ENCODE data around the gene SPATA16.

Gene SPATA16

DNA sequence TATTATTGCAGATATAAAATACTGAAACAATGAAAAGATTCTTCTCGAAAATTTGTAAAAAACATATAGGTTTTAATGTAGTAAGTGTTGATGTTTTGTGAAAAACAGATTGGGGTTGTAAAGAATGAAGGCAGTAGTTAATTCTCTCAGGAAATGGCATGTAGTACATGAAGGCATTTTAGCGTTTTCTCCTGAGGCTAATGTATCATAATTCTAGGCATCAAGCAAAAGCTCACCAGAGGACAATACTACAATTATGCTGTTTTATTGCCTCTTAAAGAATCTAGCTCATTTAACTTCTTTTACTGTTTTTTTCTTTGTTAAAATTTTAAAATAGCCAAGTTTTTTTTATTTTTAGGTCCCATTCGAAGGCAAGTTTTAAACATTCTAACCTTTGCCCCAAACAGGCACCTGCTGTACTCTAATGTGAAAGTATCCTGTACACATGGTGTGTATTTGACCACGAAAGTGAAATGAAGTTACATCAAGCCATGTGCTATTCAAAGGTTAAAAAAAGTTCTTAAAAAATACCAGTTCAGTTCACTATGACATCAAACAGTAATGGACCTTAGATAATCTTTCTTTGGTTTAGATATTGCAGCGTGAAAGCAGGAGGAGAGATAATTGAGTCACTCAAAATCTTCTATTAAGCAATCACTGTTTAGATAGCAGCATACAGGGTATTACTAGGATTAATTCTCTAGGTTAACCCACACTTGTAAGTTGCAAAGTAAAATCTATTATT lies 227.0 kb downstream of the SPATA16 start:
- TF ChIP-seq, protein P1, sequence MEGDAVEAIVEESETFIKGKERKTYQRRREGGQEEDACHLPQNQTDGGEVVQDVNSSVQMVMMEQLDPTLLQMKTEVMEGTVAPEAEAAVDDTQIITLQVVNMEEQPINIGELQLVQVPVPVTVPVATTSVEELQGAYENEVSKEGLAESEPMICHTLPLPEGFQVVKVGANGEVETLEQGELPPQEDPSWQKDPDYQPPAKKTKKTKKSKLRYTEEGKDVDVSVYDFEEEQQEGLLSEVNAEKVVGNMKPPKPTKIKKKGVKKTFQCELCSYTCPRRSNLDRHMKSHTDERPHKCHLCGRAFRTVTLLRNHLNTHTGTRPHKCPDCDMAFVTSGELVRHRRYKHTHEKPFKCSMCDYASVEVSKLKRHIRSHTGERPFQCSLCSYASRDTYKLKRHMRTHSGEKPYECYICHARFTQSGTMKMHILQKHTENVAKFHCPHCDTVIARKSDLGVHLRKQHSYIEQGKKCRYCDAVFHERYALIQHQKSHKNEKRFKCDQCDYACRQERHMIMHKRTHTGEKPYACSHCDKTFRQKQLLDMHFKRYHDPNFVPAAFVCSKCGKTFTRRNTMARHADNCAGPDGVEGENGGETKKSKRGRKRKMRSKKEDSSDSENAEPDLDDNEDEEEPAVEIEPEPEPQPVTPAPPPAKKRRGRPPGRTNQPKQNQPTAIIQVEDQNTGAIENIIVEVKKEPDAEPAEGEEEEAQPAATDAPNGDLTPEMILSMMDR (IDR thresholded peaks at IDR 0.05), result no peak
- Histone ChIP-seq H3K4me1 (no peaks in the 10 kb centered on the region), H3K27me3 (no peaks in the 10 kb centered on the region), H3K9me3 (no peaks in the 10 kb centered on the region), H3K27ac (no peak overlapping the region), H3K36me3 (no peaks in the 10 kb centered on the region), H3K4me3 (no peak overlapping the region)
- intact Hi-C loops (cut with DNase I; ENCODE audit: low total_unique reads), result no loop called here
- DNase-seq, result no peak

DNA sequence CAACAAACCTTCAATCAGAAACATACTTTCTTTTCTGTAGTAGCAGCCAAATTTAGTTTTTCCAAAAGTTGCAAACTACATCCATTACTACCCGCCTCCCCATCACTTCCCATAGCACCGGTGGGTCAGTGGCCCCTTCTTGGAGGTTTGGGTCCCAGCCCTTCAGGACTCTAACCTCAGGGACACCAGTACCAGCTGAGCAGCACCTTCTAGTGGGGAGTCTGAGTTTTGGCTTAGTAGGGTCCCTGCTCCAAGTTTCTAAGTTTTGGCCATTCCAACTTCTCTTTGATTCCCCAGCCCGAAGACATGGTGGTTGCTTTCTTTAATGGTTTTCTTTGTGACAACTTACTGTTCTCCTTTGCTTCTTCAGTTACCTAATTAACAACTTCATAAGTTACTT lies 229.9 kb downstream of the SPATA16 start:
- no peak overlapping the region for H3K4me3 ChIP-seq
- DNase-seq, result no peak
- intact Hi-C loops (cut with DNase I; ENCODE audit: low total_unique reads), result no loop called here
- H3K27me3 ChIP-seq, result no peaks in the 10 kb centered on the region
- H3K4me1 ChIP-seq, result no peaks in the 10 kb centered on the region
- H3K36me3 ChIP-seq, result no peaks in the 10 kb centered on the region
- TF ChIP-seq, protein P1 (IDR thresholded peaks at IDR 0.05), result no peak
- H3K27ac ChIP-seq, result no peak overlapping the region
- H3K9me3 ChIP-seq, result no peaks in the 10 kb centered on the region

DNA sequence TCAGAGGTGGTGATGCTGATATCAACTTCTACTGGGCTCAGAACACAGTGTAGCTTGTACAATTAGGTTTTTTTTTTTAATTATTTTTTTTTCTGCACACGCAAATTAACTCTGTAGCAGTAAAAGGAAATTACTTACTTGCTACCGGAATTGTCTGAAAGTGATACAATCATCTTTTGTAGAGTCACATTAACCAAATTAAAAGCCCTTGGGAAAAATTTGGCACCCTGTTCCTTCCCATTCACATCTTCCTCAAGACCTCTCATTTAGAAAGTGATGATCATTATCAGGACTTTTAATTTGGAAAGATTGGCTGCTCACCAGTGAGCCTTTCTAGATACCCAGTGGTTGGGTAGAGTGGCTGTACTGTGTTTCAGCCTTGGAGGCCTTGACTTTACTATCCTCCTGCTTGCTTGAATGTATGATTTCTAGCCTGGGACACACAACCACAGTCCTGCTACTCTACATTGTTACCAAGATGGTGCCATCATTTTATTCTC lies 232.2 kb downstream of the SPATA16 start:
- Histone ChIP-seq H3K36me3 (no peaks in the 10 kb centered on the region), H3K4me1 (no peaks in the 10 kb centered on the region), H3K9me3 (no peaks in the 10 kb centered on the region), H3K4me3 (no peak overlapping the region), H3K27me3 (no peaks in the 10 kb centered on the region), H3K27ac (no peak overlapping the region)
- intact Hi-C loops (cut with DNase I; ENCODE audit: low total_unique reads), result no loop called here
- TF ChIP-seq, protein P1 (IDR thresholded peaks at IDR 0.05), result no peak
- DNase-seq, result no peak

DNA sequence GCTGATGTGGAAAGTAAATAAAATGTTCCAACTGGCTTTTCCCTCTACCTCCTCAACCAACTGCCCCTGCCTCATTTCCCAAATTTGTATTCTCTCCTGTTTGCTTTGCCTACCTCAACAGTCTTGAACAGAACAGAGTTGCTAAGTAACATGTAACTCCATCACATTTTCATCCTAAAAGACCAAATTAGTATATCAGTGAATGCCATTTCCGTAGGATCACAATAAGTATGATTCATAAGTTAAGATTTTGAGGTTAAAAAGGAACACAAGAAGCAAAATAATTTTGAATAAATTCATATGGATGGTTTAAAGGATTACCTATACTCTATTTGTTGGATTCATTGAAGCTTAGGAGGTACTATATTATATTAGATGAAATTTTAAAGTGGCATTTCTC lies 235.6 kb downstream of the SPATA16 start:
- DNase-seq, result no peak
- no peaks in the 10 kb centered on the region for H3K9me3 ChIP-seq
- no peaks in the 10 kb centered on the region for H3K4me1 ChIP-seq
- no peaks in the 10 kb centered on the region for H3K36me3 ChIP-seq
- no peaks in the 10 kb centered on the region for H3K27me3 ChIP-seq
- H3K27ac ChIP-seq, result no peak overlapping the region
- intact Hi-C loops (cut with DNase I; ENCODE audit: low total_unique reads), result no loop called here
- TF ChIP-seq, protein P1 (IDR thresholded peaks at IDR 0.05), result no peak
- no peak overlapping the region for H3K4me3 ChIP-seq

DNA sequence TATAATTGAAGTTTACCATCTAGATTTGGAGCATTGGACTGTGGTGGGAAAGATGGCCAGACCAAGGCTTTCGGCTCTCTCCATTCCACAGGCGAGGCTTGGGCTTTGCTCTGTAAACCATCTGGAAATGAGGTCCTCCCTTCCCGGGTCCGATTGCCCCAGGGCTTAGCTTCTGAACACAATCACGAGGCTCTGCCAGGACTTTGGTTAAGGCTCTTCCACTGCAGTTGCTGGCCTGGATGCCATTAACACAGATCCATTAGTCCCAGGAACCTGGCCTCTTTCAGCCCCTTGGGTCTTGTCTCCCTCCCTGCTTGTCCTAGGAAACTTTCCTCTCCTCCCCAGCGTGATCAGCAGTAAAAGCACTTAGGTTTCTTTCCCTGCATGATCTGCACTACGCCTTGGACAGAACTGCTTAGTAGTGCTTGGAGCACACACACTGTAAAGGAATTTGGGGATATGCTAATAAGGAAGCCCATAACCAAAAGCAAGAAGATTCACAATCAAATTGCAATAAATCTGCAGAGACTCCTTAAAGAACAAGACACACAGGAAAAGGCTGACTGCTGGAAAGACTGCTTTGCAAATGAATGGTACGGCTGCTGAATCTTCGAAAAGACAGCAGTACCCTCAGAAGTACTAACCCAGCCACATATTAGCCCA lies 236.2 kb downstream of the SPATA16 start:
- TF ChIP-seq, protein P1 (IDR thresholded peaks at IDR 0.05), result no peak
- no peaks in the 10 kb centered on the region for H3K9me3 ChIP-seq
- no peak overlapping the region for H3K27ac ChIP-seq
- H3K27me3 ChIP-seq, result no peaks in the 10 kb centered on the region
- H3K36me3 ChIP-seq, result no peaks in the 10 kb centered on the region
- H3K4me3 ChIP-seq, result no peak overlapping the region
- H3K4me1 ChIP-seq, result no peaks in the 10 kb centered on the region
- intact Hi-C loops (cut with DNase I; ENCODE audit: low total_unique reads), result no loop called here
- DNase-seq, result no peak

All from tibial artery (tissue), 4 donors.